ENCODE measurements around the gene SCARB1. TPM values are rescaled to one million over a fixed set of nuclear protein-coding genes. Genes with fewer than 3 reads are reported as not detected.

The SCARB1 gene
- total and polyA plus RNA-seq, 2 of the 13 experiments (the other 11 are each of a cell fraction or from before 2014, with no cell fraction given) = 63.4 to 160 TPM

DNA sequence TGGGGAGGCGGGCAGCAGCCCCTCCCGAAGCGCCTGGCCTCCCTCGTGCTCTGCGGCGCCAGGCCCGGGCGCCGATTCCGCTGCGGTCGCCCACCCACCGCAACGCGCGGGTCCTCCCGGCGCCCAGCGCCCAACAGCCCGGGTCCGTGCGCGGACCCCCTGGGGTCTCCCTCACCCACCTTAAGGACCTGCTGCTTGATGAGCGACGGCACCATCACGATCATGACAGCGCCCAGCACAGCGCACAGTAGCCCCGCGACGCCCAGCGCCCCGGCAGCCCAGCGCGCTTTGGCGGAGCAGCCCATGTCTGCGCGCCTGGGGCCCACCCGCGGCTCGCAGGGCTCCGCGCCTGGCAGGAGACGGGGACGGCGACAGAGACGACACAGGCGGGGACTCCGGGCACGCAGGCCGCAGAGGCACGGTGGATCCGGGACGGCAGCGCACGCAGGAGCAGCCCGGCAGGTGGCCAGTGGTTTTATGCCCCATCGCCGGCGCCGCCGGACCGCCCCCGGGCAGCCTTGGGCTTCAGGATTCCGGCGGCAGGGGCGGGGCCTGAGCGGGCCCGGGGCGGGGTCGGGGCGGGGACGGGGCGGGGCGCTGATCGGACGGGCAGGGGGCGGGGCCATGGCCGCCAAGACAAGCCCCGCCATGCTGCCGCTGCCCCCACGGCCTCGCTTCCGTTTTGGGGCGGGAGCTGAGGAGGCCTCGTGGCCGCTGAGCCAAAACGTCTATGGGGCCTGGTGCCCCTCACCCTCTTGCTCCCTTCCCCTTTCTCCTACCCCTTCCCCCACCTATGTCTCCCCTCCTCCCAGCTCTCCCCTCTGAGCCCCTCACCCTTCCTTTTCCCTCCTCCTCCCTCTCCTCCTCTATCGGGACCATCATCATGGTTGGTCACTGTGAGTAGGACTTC is at the start of gene SCARB1 (continued):
- TF ChIP-seq, protein P1, sequence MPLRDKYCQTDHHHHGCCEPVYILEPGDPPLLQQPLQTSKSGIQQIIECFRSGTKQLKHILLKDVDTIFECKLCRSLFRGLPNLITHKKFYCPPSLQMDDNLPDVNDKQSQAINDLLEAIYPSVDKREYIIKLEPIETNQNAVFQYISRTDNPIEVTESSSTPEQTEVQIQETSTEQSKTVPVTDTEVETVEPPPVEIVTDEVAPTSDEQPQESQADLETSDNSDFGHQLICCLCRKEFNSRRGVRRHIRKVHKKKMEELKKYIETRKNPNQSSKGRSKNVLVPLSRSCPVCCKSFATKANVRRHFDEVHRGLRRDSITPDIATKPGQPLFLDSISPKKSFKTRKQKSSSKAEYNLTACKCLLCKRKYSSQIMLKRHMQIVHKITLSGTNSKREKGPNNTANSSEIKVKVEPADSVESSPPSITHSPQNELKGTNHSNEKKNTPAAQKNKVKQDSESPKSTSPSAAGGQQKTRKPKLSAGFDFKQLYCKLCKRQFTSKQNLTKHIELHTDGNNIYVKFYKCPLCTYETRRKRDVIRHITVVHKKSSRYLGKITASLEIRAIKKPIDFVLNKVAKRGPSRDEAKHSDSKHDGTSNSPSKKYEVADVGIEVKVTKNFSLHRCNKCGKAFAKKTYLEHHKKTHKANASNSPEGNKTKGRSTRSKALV (CRISPR knock-in tag; IDR thresholded peaks at IDR 0.05) = peak; percentile 85
- TF ChIP-seq EZH2 (conservative IDR thresholded peaks at IDR 0.05; ENCODE audit: low read depth, low read length) = no peak
- TF ChIP-seq, protein P2, sequence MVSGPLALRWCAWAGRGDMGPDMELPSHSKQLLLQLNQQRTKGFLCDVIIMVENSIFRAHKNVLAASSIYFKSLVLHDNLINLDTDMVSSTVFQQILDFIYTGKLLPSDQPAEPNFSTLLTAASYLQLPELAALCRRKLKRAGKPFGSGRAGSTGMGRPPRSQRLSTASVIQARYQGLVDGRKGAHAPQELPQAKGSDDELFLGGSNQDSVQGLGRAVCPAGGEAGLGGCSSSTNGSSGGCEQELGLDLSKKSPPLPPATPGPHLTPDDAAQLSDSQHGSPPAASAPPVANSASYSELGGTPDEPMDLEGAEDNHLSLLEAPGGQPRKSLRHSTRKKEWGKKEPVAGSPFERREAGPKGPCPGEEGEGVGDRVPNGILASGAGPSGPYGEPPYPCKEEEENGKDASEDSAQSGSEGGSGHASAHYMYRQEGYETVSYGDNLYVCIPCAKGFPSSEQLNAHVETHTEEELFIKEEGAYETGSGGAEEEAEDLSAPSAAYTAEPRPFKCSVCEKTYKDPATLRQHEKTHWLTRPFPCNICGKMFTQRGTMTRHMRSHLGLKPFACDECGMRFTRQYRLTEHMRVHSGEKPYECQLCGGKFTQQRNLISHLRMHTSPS (CRISPR knock-in tag; IDR thresholded peaks at IDR 0.05; ENCODE audit: low read depth) = no peak; the same call in 1 of the 2 replicates
- TF ChIP-seq, protein P3, sequence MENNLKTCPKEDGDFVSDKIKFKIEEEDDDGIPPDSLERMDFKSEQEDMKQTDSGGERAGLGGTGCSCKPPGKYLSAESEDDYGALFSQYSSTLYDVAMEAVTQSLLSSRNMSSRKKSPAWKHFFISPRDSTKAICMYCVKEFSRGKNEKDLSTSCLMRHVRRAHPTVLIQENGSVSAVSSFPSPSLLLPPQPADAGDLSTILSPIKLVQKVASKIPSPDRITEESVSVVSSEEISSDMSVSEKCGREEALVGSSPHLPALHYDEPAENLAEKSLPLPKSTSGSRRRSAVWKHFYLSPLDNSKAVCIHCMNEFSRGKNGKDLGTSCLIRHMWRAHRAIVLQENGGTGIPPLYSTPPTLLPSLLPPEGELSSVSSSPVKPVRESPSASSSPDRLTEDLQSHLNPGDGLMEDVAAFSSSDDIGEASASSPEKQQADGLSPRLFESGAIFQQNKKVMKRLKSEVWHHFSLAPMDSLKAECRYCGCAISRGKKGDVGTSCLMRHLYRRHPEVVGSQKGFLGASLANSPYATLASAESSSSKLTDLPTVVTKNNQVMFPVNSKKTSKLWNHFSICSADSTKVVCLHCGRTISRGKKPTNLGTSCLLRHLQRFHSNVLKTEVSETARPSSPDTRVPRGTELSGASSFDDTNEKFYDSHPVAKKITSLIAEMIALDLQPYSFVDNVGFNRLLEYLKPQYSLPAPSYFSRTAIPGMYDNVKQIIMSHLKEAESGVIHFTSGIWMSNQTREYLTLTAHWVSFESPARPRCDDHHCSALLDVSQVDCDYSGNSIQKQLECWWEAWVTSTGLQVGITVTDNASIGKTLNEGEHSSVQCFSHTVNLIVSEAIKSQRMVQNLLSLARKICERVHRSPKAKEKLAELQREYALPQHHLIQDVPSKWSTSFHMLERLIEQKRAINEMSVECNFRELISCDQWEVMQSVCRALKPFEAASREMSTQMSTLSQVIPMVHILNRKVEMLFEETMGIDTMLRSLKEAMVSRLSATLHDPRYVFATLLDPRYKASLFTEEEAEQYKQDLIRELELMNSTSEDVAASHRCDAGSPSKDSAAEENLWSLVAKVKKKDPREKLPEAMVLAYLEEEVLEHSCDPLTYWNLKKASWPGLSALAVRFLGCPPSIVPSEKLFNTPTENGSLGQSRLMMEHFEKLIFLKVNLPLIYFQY (CRISPR knock-in tag; IDR thresholded peaks at IDR 0.05; ENCODE audit: borderline replicate concordance) = peak; percentile 73
- TF ChIP-seq ZNF619 (CRISPR knock-in tag; IDR thresholded peaks at IDR 0.05) = no peak; the same call in none of the 2 replicates
- TF ChIP-seq ZNF614 (CRISPR knock-in tag; IDR thresholded peaks at IDR 0.05; ENCODE audit: borderline replicate concordance) = peak; percentile 57; the same call in 1 of the 2 replicates
- TF ChIP-seq ZNF354B (CRISPR knock-in tag; IDR thresholded peaks at IDR 0.05) = no peak
- TF ChIP-seq ZEB1 (IDR thresholded peaks at IDR 0.05; ENCODE audit: insufficient replicate concordance, low read depth) = no peak
- no peak for TF ChIP-seq FIP1L1 (IDR thresholded peaks at IDR 0.05; ENCODE audit: borderline replicate concordance, insufficient read depth, low read depth, low read length)
- TF ChIP-seq CBX5 (CRISPR knock-in tag; IDR thresholded peaks at IDR 0.05; ENCODE audit: borderline replicate concordance) = no peak
- peak; percentile 58; the same call in 1 of the 2 replicates for TF ChIP-seq SAFB2 (CRISPR knock-in tag; IDR thresholded peaks at IDR 0.05; ENCODE audit: borderline replicate concordance, low read depth)
- TF ChIP-seq, protein P4, sequence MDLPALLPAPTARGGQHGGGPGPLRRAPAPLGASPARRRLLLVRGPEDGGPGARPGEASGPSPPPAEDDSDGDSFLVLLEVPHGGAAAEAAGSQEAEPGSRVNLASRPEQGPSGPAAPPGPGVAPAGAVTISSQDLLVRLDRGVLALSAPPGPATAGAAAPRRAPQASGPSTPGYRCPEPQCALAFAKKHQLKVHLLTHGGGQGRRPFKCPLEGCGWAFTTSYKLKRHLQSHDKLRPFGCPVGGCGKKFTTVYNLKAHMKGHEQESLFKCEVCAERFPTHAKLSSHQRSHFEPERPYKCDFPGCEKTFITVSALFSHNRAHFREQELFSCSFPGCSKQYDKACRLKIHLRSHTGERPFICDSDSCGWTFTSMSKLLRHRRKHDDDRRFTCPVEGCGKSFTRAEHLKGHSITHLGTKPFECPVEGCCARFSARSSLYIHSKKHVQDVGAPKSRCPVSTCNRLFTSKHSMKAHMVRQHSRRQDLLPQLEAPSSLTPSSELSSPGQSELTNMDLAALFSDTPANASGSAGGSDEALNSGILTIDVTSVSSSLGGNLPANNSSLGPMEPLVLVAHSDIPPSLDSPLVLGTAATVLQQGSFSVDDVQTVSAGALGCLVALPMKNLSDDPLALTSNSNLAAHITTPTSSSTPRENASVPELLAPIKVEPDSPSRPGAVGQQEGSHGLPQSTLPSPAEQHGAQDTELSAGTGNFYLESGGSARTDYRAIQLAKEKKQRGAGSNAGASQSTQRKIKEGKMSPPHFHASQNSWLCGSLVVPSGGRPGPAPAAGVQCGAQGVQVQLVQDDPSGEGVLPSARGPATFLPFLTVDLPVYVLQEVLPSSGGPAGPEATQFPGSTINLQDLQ (CRISPR knock-in tag; IDR thresholded peaks at IDR 0.05) = no peak
- no peak for TF ChIP-seq ZNF136 (CRISPR knock-in tag; IDR thresholded peaks at IDR 0.05; ENCODE audit: low read depth)
- TF ChIP-seq POLR2AphosphoS5 (IDR thresholded peaks at IDR 0.05; ENCODE audit: low read depth, low read length) = peak; percentile 85
- TF ChIP-seq, protein P5, sequence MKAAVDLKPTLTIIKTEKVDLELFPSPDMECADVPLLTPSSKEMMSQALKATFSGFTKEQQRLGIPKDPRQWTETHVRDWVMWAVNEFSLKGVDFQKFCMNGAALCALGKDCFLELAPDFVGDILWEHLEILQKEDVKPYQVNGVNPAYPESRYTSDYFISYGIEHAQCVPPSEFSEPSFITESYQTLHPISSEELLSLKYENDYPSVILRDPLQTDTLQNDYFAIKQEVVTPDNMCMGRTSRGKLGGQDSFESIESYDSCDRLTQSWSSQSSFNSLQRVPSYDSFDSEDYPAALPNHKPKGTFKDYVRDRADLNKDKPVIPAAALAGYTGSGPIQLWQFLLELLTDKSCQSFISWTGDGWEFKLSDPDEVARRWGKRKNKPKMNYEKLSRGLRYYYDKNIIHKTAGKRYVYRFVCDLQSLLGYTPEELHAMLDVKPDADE (CRISPR knock-in tag; IDR thresholded peaks at IDR 0.05) = 0 out of 2 replicates have a peak, but pooled peaks have one; percentile 46
